Thyroid gland (tissue), 4 donors: Measurements from ENCODE around the gene ITGA11.

ENCODE experiments used
- POLR2A ChIP-seq, 2 donors: fragments of 450-650 bp; IDR thresholded peaks; one replicate each; pipeline ENCODE4 v1.6.1; 2017; ENCODE audit warnings: antibody characterized with exemption in 2 of 2, mild to moderate bottlenecking in 2 of 2, moderate library complexity in 1 of 2
- TF ChIP-seq, protein P1 (sequence below), 6 experiments: fragments of 200-600 bp in 3 of 6; fragments of 450-650 bp in 3 of 6; sonication (generic) in 3 of 6; IDR thresholded peaks; one replicate each; pipeline ENCODE4 v1.5.1; 2016 to 2019; ENCODE audit warnings: antibody characterized with exemption in 6 of 6, mild to moderate bottlenecking in 2 of 6, inconsistent platforms in 1 of 6, moderate library complexity in 1 of 6

DNA sequence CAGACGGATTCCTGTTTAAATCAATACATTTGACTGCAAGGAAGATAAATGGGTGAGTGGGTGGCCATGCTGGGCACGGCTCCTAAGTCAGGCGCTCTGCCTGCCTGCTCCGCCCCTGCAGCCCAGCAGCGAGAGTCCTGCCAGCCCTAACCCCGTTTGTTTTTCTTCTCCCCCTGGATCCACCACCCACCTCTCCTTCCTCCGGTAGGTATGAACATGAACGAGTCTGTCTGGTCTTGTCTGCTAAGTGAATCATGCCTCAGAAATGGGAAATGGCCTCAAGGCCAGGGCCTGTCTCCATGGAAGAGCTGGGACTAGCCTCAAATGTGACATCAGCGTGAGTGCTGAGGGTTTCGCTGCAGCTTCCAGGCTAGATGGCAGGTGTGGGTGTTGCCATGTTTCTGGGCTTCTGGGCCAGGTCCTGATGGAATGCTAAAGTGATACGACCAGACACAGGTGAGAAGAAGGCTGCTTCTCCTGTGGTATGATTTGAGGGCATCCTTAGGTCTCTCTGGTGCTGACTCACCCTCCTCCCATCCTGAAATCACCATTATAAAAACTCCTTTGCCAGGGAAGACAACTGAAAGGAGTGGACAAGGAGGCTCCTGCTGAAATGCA, 160.0 kb downstream of the ITGA11 start:
- TF ChIP-seq, protein P1, sequence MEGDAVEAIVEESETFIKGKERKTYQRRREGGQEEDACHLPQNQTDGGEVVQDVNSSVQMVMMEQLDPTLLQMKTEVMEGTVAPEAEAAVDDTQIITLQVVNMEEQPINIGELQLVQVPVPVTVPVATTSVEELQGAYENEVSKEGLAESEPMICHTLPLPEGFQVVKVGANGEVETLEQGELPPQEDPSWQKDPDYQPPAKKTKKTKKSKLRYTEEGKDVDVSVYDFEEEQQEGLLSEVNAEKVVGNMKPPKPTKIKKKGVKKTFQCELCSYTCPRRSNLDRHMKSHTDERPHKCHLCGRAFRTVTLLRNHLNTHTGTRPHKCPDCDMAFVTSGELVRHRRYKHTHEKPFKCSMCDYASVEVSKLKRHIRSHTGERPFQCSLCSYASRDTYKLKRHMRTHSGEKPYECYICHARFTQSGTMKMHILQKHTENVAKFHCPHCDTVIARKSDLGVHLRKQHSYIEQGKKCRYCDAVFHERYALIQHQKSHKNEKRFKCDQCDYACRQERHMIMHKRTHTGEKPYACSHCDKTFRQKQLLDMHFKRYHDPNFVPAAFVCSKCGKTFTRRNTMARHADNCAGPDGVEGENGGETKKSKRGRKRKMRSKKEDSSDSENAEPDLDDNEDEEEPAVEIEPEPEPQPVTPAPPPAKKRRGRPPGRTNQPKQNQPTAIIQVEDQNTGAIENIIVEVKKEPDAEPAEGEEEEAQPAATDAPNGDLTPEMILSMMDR (IDR thresholded peaks at IDR 0.05): no peak
- no peak for TF ChIP-seq POLR2A (IDR thresholded peaks at IDR 0.05)
